ENCODE data around the gene LILRB5. TPM values are rescaled to one million over a fixed set of nuclear protein-coding genes. Genes with fewer than 3 reads are reported as not detected.

The LILRB5 gene
- total RNA-seq, 1 experiment from 2014 or later = not detected

GRCh38 chr19:54262470-54262869, 5.4 kb upstream of the LILRB5 start:
- BruUV-seq (replicated peaks) = no TSS peak
- Histone ChIP-seq H3K27ac (ENCODE audit: low read depth, low read length) (no peak overlapping the region), H3K9ac (ENCODE audit: low read length) (no peak overlapping the region), H3K9me3 (ENCODE audit: control insufficient read depth in 1 of 2, insufficient read depth in 1 of 2, low read depth in 1 of 2, low read length in 2 of 2) (no peaks in the 10 kb centered on the region), H3K4me1 (ENCODE audit: control insufficient read depth in 1 of 2, insufficient read depth in 2 of 2, low read length in 2 of 2) (no peaks in the 10 kb centered on the region), H3K4me2 (ENCODE audit: low read length) (no peak overlapping the region), H3K4me3 (replicated peaks in 1 of 2; ENCODE audit: low read depth in 1 of 2, low read length in 2 of 2) (no peak overlapping the region), H3K27me3 (ENCODE audit: insufficient read depth, low read length) (peaks cover 4% of the 10 kb centered on the region; the same call in 1 of the 2 replicates), H2AFZ (ENCODE audit: low read depth, low read length, poor library complexity, severe bottlenecking) (no peak overlapping the region), H3K36me3 (ENCODE audit: control insufficient read depth in 1 of 2, insufficient read depth in 2 of 2, low read length in 2 of 2) (no peaks in the 10 kb centered on the region), H3K9me2 (ENCODE audit: insufficient read depth) (no peaks in the 10 kb centered on the region), H3K79me2 (ENCODE audit: insufficient read depth, low read length) (no peaks in the 10 kb centered on the region), H4K20me1 (ENCODE audit: insufficient read depth) (no peaks in the 10 kb centered on the region)
- RAD21 ChIA-PET (ENCODE audit: low non-redundant PET in 1 of 2, low total read pairs in 2 of 2, uncharacterized antibody in 2 of 2, unreplicated experiment in 2 of 2) = no interaction called here
- no peak for DNase-seq (ENCODE audit: low read depth, low spot score)
- POLR2A ChIA-PET = no interaction called here
- no peak for ATAC-seq
- intact Hi-C loops (cut with micrococcal nuclease) = no loop called here
- CTCF ChIA-PET = no interaction called here
- no peak for TF ChIP-seq EZH2phosphoT487 (IDR thresholded peaks at IDR 0.05; ENCODE audit: borderline replicate concordance)
- no peak for TF ChIP-seq FOSL1 (IDR thresholded peaks at IDR 0.05; ENCODE audit: low read depth)
- no peak for TF ChIP-seq EZH2 (IDR thresholded peaks at IDR 0.05)
- no peak for TF ChIP-seq POLR2AphosphoS5 (IDR thresholded peaks at IDR 0.05; ENCODE audit: low read depth, low read length)
- TF ChIP-seq YY1 (IDR thresholded peaks at IDR 0.05; ENCODE audit: extremely low read depth, insufficient replicate concordance, low read depth, low read length) = no peak
- no peak for TF ChIP-seq RAD21 (IDR thresholded peaks at IDR 0.05; ENCODE audit: low read depth)
- no peak for TF ChIP-seq TCF7L2 (IDR thresholded peaks at IDR 0.05; ENCODE audit: borderline replicate concordance, extremely low read depth, insufficient read depth, insufficient read length)
- no peak for TF ChIP-seq REST (IDR thresholded peaks at IDR 0.05; ENCODE audit: low read depth)

Measured in HCT116 (cell line).